Measurements from ENCODE around the gene TGFBR3L.

The TGFBR3L gene

GRCh38 chr19:7888145-7888825 lies 26.3 kb upstream of the TGFBR3L start, which contains the start of gene LRRC8E:
TSS of gene LRRC8E (plus strand) at chr19:7888510. CDS start at chr19:7895604, 7,094 bp downstream.
- Histone ChIP-seq H3K4me1 (ENCODE audit: control insufficient read depth, insufficient read depth, low read length) (peaks cover 9% of the 10 kb centered on the region; the same call in 1 of the 2 replicates), H3K36me3 (ENCODE audit: control insufficient read depth in 2 of 2, insufficient read depth in 1 of 2, low read length in 2 of 2) (no peaks in the 10 kb centered on the region; a peak in 1 of 3 replicates), H3K27ac (ENCODE audit: extremely low read depth, low read depth, low read length) (peak within 1 kb of the TSS; percentile 54; the same call in 1 of the 2 replicates), H3K9me3 (ENCODE audit: control insufficient read depth, insufficient read depth, low read depth, low read length) (no peaks in the 10 kb centered on the region), H3K4me3 (ENCODE audit: low read depth, low read length) (peak within 1 kb of the TSS; percentile 76)
- ChIA-PET CTCF (interaction anchor here (0.6 to 1.4 kb wide), 8 partner anchors 9 to 498 kb away, joined by 3 to 6 read pairs (median 3); no protein-coding TSS in a partner anchor), POLR2A (interaction anchor here (0.6 to 4.1 kb wide), 12 partner anchors 8 to 617 kb away, joined by 3 to 30 read pairs (median 4); partner anchors contain the start of genes MAP2K7, PET100 and SNAPC2)
- TF ChIP-seq ZNF776 (tag by site-specific recombination; IDR thresholded peaks at IDR 0.05; ENCODE audit: borderline replicate concordance) (no peak), ZNF24 (tag by site-specific recombination; IDR thresholded peaks at IDR 0.05) (no peak), KLF9 (tag by site-specific recombination; IDR thresholded peaks at IDR 0.05; ENCODE audit: low read depth) (peak; percentile 77), ZNF449 (tag by site-specific recombination; IDR thresholded peaks at IDR 0.05) (no peak), ZBTB17 (tag by site-specific recombination; IDR thresholded peaks at IDR 0.05) (no peak), ELK4 (IDR thresholded peaks at IDR 0.05; ENCODE audit: borderline replicate concordance, low read depth, low read length) (no peak), INSM2 (tag by site-specific recombination; IDR thresholded peaks at IDR 0.05) (0 out of 2 replicates have a peak, but pooled peaks have one; percentile 31), YY1 (tag by site-specific recombination; IDR thresholded peaks at IDR 0.05) (no peak), ZNF211 (tag by site-specific recombination; IDR thresholded peaks at IDR 0.05; ENCODE audit: low read depth) (no peak), ZFP69B (tag by site-specific recombination; IDR thresholded peaks at IDR 0.05) (peak; percentile 51; the same call in 1 of the 2 replicates), ZNF76 (tag by site-specific recombination; IDR thresholded peaks at IDR 0.05; ENCODE audit: borderline replicate concordance, low read depth) (peak; percentile 69), ZNF214 (tag by site-specific recombination; IDR thresholded peaks at IDR 0.05; ENCODE audit: borderline replicate concordance) (no peak), ZIC2 (tag by site-specific recombination; IDR thresholded peaks at IDR 0.05) (peak; percentile 84), ZSCAN30 (tag by site-specific recombination; IDR thresholded peaks at IDR 0.05) (0 out of 2 replicates have a peak, but pooled peaks have one; percentile 38), ZNF416 (tag by site-specific recombination; IDR thresholded peaks at IDR 0.05) (no peak), ZNF580 (tag by site-specific recombination; IDR thresholded peaks at IDR 0.05) (no peak), OSR2 (tag by site-specific recombination; IDR thresholded peaks at IDR 0.05) (no peak), ZNF280C (tag by site-specific recombination; IDR thresholded peaks at IDR 0.05) (no peak), ZNF660 (tag by site-specific recombination; IDR thresholded peaks at IDR 0.05) (no peak), ZBTB8A (tag by site-specific recombination; IDR thresholded peaks at IDR 0.05) (peak; percentile 50), ZNF530 (tag by site-specific recombination; IDR thresholded peaks at IDR 0.05; ENCODE audit: low read depth) (no peak), SCRT2 (tag by site-specific recombination; IDR thresholded peaks at IDR 0.05) (no peak), ZBTB6 (tag by site-specific recombination; IDR thresholded peaks at IDR 0.05) (0 out of 2 replicates have a peak, but pooled peaks have one; percentile 15), ZBTB11 (tag by site-specific recombination; conservative IDR thresholded peaks at IDR 0.05; ENCODE audit: low read depth) (no peak), ZNF16 (tag by site-specific recombination; IDR thresholded peaks at IDR 0.05; ENCODE audit: low read depth) (no peak), ZNF629 (tag by site-specific recombination; IDR thresholded peaks at IDR 0.05) (peak; percentile 42; the same call in 1 of the 2 replicates)
